Endothelial cell of umbilical vein (primary cell): Measurements from ENCODE around the gene FNDC1. TPM values are rescaled to one million over a fixed set of nuclear protein-coding genes. Genes with fewer than 3 reads are reported as not detected.

Experiments
- BruUV-seq: library from RNA; stranded (reverse); fragments of 400-500 nt; replicated peaks from 2 replicates; lab custom pipeline; 2021; lab: Mats Ljungman, UMichigan
- CTCF ChIA-PET: fragments of 300-600, 350-600 bp; sonication (Branson Sonifier 250); formaldehyde crosslinking; loops from one replicate; lab custom pipeline; 2021; ENCODE audit warnings: antibody characterized with exemption, inconsistent platforms; lab: Charles Lee
- POLR2A ChIA-PET: fragments of 300-600, 350-600 bp; sonication (Branson Sonifier 250); formaldehyde crosslinking; loops from one replicate; lab custom pipeline; 2021; ENCODE audit warnings: antibody characterized with exemption, inconsistent platforms; lab: Charles Lee
- DNase-seq: peaks from one replicate; pipeline ENCODE4 v3.0.0-alpha.2; 2011; ENCODE audit warnings: low read depth, low spot score
- FAIRE-seq: peaks from 2 replicates; lab custom pipeline; 2011; peaks lifted over from hg19 to GRCh38; lab: Jason Lieb, UNC
- H2AFZ ChIP-seq: 2 replicates; pipeline ENCODE4 v1.6.0; 2012; ENCODE audit warnings: low read depth, low read length, control low read depth, inconsistent platforms
- H3K27ac ChIP-seq: 2 replicates; pipeline ENCODE4 v1.5.1; 2011; ENCODE audit warnings: low read depth, mild to moderate bottlenecking, control low read depth, low read length, moderate library complexity; ENCODE audit not compliant: insufficient read depth
- H3K27me3 ChIP-seq, 2 experiments: 2 replicates each; pipeline versions ENCODE4 v1.6.0 to v1.6.1; 2011; ENCODE audit warnings: low read length in 2 of 2, mixed read lengths in 1 of 2; ENCODE audit not compliant: control insufficient read depth in 2 of 2, insufficient read depth in 2 of 2
- H3K36me3 ChIP-seq, 2 experiments: 2 replicates in 1 of 2; 3 replicates in 1 of 2; pipeline ENCODE4 v1.5.1; 2011; ENCODE audit warnings: low read length in 2 of 2, mild to moderate bottlenecking in 1 of 2, moderate library complexity in 1 of 2; ENCODE audit not compliant: control insufficient read depth in 2 of 2, insufficient read depth in 2 of 2; ENCODE audit errors: extremely low read depth in 1 of 2
- H3K4me1 ChIP-seq: 3 replicates; pipeline ENCODE4 v1.5.1; 2011; ENCODE audit warnings: mild to moderate bottlenecking, low read length; ENCODE audit not compliant: control insufficient read depth, insufficient read depth; ENCODE audit errors: extremely low read depth
- H3K4me2 ChIP-seq: 2 replicates; pipeline ENCODE4 v1.6.1; 2011; ENCODE audit warnings: low read length, control low read depth, mixed read lengths; ENCODE audit not compliant: insufficient read depth
- H3K4me3 ChIP-seq, 3 experiments: fragments of 200-600 bp in 1 of 3; sonication (generic), shearing (Covaris generic) in 1 of 3; replicated peaks in 1 of 3; 2 replicates each; pipeline ENCODE4 v1.5.1; 2011 to 2016; ENCODE audit warnings: control low read depth in 3 of 3, low read length in 3 of 3, mild to moderate bottlenecking in 2 of 3, inconsistent platforms in 1 of 3, low read depth in 1 of 3, moderate library complexity in 1 of 3; ENCODE audit not compliant: insufficient read depth in 1 of 3
- H3K79me2 ChIP-seq: 2 replicates; pipeline ENCODE4 v1.6.0; 2012; ENCODE audit warnings: low read length, inconsistent platforms; ENCODE audit not compliant: control insufficient read depth, insufficient read depth
- H3K9ac ChIP-seq: replicated peaks from 2 replicates; pipeline ENCODE3; 2011; ENCODE audit warnings: low read length, control low read depth; ENCODE audit not compliant: insufficient read depth; ENCODE audit errors: extremely low read depth
- H3K9me1 ChIP-seq: replicated peaks from 3 replicates; pipeline ENCODE4 v1.6.0; 2011; ENCODE audit warnings: mild to moderate bottlenecking, low read length; ENCODE audit not compliant: control insufficient read depth, insufficient read depth; ENCODE audit errors: extremely low read depth
- H3K9me3 ChIP-seq: replicated peaks from 2 replicates; pipeline ENCODE4 v1.5.1; 2012; ENCODE audit warnings: low read length, inconsistent platforms; ENCODE audit not compliant: control insufficient read depth, insufficient read depth
- H4K20me1 ChIP-seq: replicated peaks from 2 replicates; pipeline ENCODE3; 2011; ENCODE audit warnings: mild to moderate bottlenecking, low read length; ENCODE audit not compliant: control insufficient read depth, insufficient read depth; ENCODE audit errors: extremely low read depth
- CTCF ChIP-seq, 2 donors: IDR thresholded peaks; 1 replicate in 1 of 2; 2 replicates in 1 of 2; pipeline ENCODE4 v1.5.1; 2011; ENCODE audit warnings: low read length in 2 of 2, mild to moderate bottlenecking in 2 of 2, moderate library complexity in 2 of 2, control low read depth in 1 of 2, inconsistent platforms in 1 of 2, low read depth in 1 of 2; ENCODE audit not compliant: insufficient read depth in 1 of 2; ENCODE audit errors: extremely low read depth in 1 of 2
- GATA2 ChIP-seq: IDR thresholded peaks from 2 replicates; pipeline ENCODE4 v1.7.0; 2011; ENCODE audit warnings: low read depth, mild to moderate bottlenecking, moderate library complexity, mixed read lengths, low read length; ENCODE audit not compliant: insufficient read length, insufficient read depth
- dilution Hi-C: fragments of 300-500 bp; cut with MboI; formaldehyde crosslinking; loops from one replicate; pipeline ENCODE4 v1.15.0; 2019; ENCODE audit warnings: low sequenced_read_pairs; ENCODE audit not compliant: extremely low pct_ligation_motif_present
- intact Hi-C: fragments of 100-400 bp; cut with micrococcal nuclease; formaldehyde crosslinking; loops from one replicate; pipeline ENCODE4 v1.10.0; 2022
- polyA plus RNA-seq, 4 experiments: library from polyadenylated mRNA; depleted of rRNA in 3 of 4; stranded (reverse) in 3 of 4; unstranded in 1 of 4; fragments of >200 nt; gene quantifications; 2 replicates each; pipeline versions ENCODE4 v1.2.1 to v1.2.3, GENCODE V29; 2011 to 2012; ENCODE audit warnings: missing spikeins in 1 of 4
- total RNA-seq: library from RNA; stranded (reverse); gene quantifications from 2 replicates; pipeline ENCODE4 v1.2.3, GENCODE V29; 2021

Gene FNDC1
- total and polyA plus RNA-seq, 2 donors (not counting 3 experiments of a cell fraction or from before 2014, with no cell fraction given), result 0.04 TPM; not detected in 1

GRCh38 chr6:159224452-159224851 lies 55.3 kb downstream of the FNDC1 start:
- no peak for TF ChIP-seq GATA2
- Histone ChIP-seq H3K9ac (no peak overlapping the region), H3K36me3 (no peaks in the 10 kb centered on the region), H2AFZ (no peak overlapping the region), H3K9me1 (no peaks in the 10 kb centered on the region), H3K4me1 (no peaks in the 10 kb centered on the region), H3K27ac (no peak overlapping the region), H3K9me3 (no peaks in the 10 kb centered on the region), H3K4me3 (no peak overlapping the region), H3K79me2 (no peaks in the 10 kb centered on the region), H4K20me1 (no peaks in the 10 kb centered on the region), H3K4me2 (no peak overlapping the region), H3K27me3 (no peaks in the 10 kb centered on the region)
- POLR2A ChIA-PET, result no interaction called here
- no TSS peak for BruUV-seq
- dilution Hi-C loops, result no loop called here
- CTCF ChIA-PET, result no interaction called here
- FAIRE-seq (no peak), DNase-seq (no peak)
- intact Hi-C loops, result no loop called here

- FAIRE-seq, result no peak
- CTCF ChIA-PET, result interaction anchor here (1.0 kb wide), 1 partner anchor 12 kb away, joined by 3 read pairs; no protein-coding TSS in a partner anchor
- no peak for DNase-seq
- Histone ChIP-seq H3K4me2 (no peak overlapping the region), H3K9me1 (no peaks in the 10 kb centered on the region), H3K27me3 (no peaks in the 10 kb centered on the region), H2AFZ (no peak overlapping the region), H3K4me1 (no peaks in the 10 kb centered on the region), H3K9ac (no peak overlapping the region), H3K79me2 (no peaks in the 10 kb centered on the region), H3K36me3 (no peaks in the 10 kb centered on the region), H3K4me3 (no peak overlapping the region), H3K9me3 (no peaks in the 10 kb centered on the region), H4K20me1 (no peaks in the 10 kb centered on the region), H3K27ac (no peak overlapping the region)
- dilution Hi-C loops, result no loop called here
- TF ChIP-seq CTCF (IDR thresholded peaks at IDR 0.05; ENCODE audit: extremely low read depth in 1 of 2, insufficient read depth in 1 of 2, low read depth in 1 of 2, low read length in 2 of 2), result no peak
- POLR2A ChIA-PET, result no interaction called here
- intact Hi-C loops, result no loop called here
- no TSS peak for BruUV-seq
Observed at GRCh38 chr6:159229651-159230051, 60.5 kb downstream of the FNDC1 start.
